HAP-1 (cell line): Measurements from ENCODE around the gene ZAP70.

Experiments used
- DNase-seq, 2 experiments: peaks; one replicate each; pipeline ENCODE4 v3.0.0-alpha.2; 2016 to 2020; ENCODE audit warnings: low spot score in 2 of 2
- H3K27me3 ChIP-seq: fragments of 250-450 bp; sonication (Bioruptor Pico); 2 replicates; pipeline ENCODE4 v1.5.1; 2020; ENCODE audit warnings: low read depth, mild to moderate bottlenecking, moderate library complexity
- H3K36me3 ChIP-seq: fragments of 250-450 bp; sonication (Bioruptor Pico); replicated peaks from 2 replicates; pipeline ENCODE4 v1.5.1; 2020; ENCODE audit warnings: mild to moderate bottlenecking
- H3K4me1 ChIP-seq: fragments of 250-450 bp; sonication (Bioruptor Pico); 2 replicates; pipeline ENCODE4 v1.5.1; 2020; ENCODE audit warnings: mild to moderate bottlenecking
- H3K4me3 ChIP-seq: fragments of 250-450 bp; sonication (Bioruptor Pico); 2 replicates; pipeline ENCODE4 v1.5.1; 2020; ENCODE audit warnings: mild to moderate bottlenecking, moderate library complexity
- H3K9me3 ChIP-seq: fragments of 250-450 bp; sonication (Bioruptor Pico); 2 replicates; pipeline ENCODE4 v1.5.1; 2020; ENCODE audit warnings: mild to moderate bottlenecking, moderate library complexity
- in situ Hi-C: fragments of 300-500 bp; cut with MboI; formaldehyde crosslinking; loops from 3 replicates; pipeline ENCODE4 v1.14.3; 2020; ENCODE audit warnings: low sequenced_read_pairs, inconsistent platforms, mixed read lengths

ZAP70 gene

DNA sequence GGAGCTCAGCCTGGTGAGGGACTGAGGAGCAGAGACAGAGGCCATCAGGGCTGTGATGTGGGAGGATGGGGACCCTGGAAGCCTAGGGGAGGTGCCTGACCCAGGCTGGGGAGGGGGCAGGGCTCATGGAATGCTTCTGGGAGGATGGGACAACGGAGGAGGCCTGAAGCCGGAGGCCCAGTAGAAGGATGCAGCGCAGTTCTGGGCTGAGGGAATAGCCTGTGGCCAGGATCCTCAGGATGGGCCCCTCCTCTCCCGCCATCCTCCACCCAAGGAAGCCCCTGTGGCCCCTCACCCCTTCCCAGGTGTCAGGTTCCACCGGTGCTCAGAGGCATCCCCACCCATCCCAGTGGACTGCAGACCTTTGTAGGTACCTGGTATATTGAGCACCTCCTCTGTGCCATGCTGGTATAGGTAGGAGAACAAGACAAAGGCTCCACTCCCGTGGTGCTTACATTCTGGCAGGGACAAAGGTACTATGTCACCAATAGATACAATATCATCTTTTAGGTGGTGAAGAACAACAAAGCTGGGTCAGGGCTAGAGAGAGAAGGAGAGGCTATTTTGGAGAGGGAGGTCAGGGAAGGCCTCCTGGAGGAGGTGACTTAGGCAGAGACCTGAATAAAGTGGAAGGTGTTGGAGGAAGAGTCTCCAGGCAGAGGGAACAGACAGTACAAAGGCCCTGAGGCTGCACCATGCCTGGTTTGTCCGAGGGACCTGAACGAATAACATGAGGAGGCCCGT, 2.7 kb downstream of the ZAP70 start:
- no peaks in the 10 kb centered on the region for H3K9me3 ChIP-seq
- H3K4me1 ChIP-seq: peaks cover 15% of the 10 kb centered on the region
- no peaks in the 10 kb centered on the region for H3K36me3 ChIP-seq
- in situ Hi-C loops: no loop called here
- no peak for DNase-seq
- H3K4me3 ChIP-seq: no peak overlapping the region
- H3K27me3 ChIP-seq: no peaks in the 10 kb centered on the region

DNA sequence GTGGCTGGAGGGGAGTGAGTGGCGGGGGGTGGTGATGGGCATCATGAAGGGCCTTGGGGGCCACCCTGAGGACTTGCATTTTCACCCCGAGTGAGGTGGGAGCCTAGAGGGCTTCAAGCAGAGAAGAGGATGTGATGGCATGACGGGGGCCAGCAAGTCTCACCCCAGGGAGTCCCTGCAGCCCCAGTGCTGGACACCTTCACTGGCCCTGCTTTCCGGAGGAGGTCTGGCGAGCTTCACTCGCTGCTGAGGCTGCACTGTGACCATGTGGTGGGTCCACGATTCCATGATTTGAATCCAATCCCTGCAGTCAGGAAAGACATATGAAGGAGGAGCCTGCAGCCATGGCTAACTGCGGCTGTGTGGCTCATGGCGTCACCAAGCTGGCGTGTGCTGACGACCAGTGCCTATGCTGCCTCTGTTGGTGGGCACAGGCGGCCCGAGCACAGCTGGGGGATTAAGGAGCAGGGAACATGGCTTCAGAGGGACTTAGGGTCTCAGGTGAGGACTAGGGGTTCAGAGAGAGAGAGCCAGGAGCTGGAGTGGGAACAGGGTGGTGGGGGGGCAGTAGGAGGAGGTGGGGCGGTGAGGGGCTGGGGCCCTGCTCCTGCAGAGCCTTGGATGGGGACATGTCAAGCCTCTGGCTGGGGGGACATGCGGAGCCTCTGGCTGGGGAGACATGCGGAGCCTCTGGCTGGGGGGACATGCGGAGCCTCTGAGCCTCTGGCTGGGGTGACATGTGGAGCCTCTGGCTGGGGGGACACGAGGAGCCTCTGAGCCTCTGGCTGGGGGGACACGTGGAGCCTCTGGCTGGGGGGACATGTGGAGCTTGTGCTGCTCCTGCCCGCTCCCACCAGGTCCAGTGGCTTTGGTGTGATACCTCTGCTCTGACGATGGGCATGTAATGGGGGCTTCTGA, 3.6 kb downstream of the ZAP70 start:
- no peaks in the 10 kb centered on the region for H3K9me3 ChIP-seq
- no peak for DNase-seq
- H3K4me1 ChIP-seq: peaks cover 16% of the 10 kb centered on the region
- H3K27me3 ChIP-seq: no peaks in the 10 kb centered on the region
- no peaks in the 10 kb centered on the region for H3K36me3 ChIP-seq
- H3K4me3 ChIP-seq: no peak overlapping the region
- in situ Hi-C loops: no loop called here

DNA sequence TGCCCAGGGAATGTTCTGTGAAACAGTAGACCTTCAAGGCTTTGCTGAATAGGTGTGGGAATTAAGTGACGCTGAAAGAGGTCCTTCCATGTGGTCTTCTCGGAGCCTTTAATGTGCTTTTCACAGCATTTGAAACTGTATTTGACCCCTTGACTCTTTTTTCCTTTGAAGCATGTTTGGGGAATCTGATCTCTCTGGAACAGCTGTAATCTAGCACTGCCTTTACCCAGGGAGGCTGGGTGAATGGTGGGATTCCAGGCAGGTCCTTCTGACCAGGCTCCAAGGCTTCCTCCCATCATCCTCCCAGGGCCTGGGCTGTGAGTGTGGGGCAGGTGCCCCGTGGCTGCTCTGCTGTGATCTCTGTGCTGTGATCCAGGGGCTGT, 4.2 kb downstream of the ZAP70 start:
- Histone ChIP-seq H3K4me3 (no peak overlapping the region), H3K36me3 (no peaks in the 10 kb centered on the region), H3K27me3 (no peaks in the 10 kb centered on the region), H3K9me3 (no peaks in the 10 kb centered on the region), H3K4me1 (peaks cover 16% of the 10 kb centered on the region)
- no peak for DNase-seq
- in situ Hi-C loops: no loop called here

DNA sequence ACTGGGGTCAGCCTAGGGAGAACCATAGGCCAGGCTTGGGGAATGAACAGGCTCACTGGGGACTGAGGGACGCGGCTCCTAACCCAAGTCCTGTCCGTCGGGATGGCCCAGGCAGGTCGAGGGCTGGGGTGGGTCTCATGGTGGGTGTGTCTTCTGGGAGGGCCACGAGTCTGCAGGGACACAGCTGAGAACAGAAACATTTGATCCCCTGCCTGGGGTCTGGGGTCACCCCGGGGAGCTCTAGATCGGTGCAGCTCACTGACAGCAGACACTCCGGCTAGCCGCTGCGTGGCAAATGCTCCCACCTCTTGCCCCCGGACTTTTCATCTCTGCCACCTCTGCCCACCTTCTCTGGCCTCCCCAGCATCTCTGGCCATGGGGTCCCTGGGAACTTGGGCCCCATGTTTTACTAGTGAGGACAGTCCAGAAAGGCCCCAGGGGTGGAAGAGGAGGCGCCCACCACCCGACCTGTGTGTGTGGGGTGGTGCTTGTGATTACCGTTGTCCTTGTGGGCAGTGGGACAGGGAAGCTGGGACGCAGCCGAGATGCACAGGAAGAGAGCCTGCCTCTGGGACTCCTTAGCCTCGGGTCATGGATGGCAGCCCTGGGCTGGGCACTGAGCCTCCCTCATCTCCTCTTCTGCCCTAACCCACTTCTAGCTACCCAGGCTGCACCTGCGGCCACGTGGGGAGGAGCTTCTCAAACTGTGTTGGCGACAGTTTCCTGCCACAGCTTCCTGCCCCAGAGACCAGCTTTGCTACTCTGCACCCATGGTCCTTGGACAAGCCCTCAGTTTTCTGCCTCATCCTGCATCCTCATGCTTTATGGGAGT, 4.9 kb downstream of the ZAP70 start:
- H3K4me3 ChIP-seq: no peak overlapping the region
- no peaks in the 10 kb centered on the region for H3K9me3 ChIP-seq
- H3K27me3 ChIP-seq: no peaks in the 10 kb centered on the region
- no peaks in the 10 kb centered on the region for H3K36me3 ChIP-seq
- H3K4me1 ChIP-seq: peaks cover 16% of the 10 kb centered on the region
- in situ Hi-C loops: no loop called here
- DNase-seq: no peak

DNA sequence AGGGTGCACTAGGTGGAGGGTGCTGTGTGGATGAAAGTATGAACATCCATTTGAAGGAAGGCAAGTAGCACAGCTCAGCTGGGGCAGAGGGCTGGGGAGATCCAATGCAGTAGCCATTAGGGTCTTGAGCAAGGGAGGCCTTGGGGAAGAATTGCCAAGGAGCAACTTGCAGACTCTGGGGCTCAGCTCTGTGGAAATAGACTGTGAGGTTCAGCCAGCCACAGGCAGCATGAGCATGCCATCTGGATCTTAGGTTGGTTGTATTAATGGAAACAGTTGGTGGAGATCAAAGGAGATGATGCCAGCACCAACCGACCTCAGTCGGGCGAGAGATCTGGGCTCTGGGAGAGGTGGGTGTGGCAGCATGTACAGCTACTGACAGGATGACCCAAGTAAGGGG, 5.6 kb downstream of the ZAP70 start:
- Histone ChIP-seq H3K4me3 (no peak overlapping the region), H3K36me3 (no peaks in the 10 kb centered on the region), H3K27me3 (no peaks in the 10 kb centered on the region), H3K9me3 (no peaks in the 10 kb centered on the region), H3K4me1 (peaks cover 16% of the 10 kb centered on the region)
- no peak for DNase-seq
- in situ Hi-C loops: no loop called here

DNA sequence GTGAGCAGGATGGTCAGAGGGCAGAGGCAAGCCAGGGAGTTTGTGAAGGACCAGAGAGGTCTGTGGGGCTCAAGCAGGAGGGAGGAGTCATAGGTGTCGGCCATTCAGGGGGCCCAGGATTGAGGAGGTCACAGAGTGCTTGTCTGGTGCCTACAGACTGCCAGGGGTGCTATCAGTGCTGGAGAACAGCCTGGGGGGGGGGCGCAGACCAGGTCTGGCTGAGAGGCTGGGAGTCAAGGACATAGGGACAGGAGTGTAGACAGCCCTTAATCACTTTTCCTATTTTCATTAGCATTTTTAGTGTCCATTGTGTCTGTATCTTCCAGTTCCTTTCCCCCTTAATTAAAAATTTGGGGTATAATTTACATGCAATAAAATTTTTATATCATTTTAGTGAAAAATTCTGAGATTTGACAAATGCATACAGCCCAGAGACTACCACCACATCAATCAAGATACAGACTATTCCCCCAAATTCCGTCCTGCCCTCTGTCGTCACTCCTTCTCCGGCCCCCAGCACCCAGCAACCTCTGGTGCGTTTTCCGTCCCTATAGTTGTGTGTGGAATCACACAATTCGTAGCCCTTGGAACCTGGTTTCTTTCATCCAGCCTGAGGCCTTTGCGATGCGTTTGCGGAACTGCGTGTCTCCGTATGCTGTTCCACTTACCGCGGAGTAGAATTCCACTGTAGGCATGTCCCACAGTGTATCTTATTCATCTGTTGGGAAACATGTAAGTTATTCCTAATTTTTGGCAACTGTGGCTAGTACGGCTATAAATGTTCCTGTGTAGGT, 6.2 kb downstream of the ZAP70 start:
- Histone ChIP-seq H3K36me3 (no peaks in the 10 kb centered on the region), H3K27me3 (no peaks in the 10 kb centered on the region), H3K9me3 (no peaks in the 10 kb centered on the region), H3K4me1 (peaks cover 16% of the 10 kb centered on the region), H3K4me3 (no peak overlapping the region)
- in situ Hi-C loops: no loop called here
- no peak for DNase-seq

DNA sequence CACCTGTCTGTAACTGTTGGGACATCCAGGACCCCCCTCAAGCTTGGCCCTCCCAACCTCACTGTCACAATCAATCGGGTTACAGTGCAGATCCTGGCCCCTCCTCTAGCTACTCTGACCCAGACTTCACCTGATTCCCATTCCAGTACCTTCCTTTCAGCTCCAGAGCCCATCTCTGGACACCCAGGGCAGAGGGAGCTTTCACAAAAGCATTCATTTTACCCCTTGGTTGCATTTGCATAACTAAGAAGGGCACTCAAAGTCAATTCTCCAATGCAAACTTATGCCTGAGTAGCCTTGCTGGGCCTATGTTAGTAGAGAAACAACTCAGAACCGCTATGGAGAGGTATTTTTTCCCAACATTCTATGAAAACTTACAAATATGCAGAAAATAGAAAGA, 7.4 kb downstream of the ZAP70 start:
- peaks cover 16% of the 10 kb centered on the region for H3K4me1 ChIP-seq
- H3K36me3 ChIP-seq: no peaks in the 10 kb centered on the region
- in situ Hi-C loops: no loop called here
- no peaks in the 10 kb centered on the region for H3K9me3 ChIP-seq
- H3K27me3 ChIP-seq: no peaks in the 10 kb centered on the region
- no peak overlapping the region for H3K4me3 ChIP-seq
- DNase-seq: peak; percentile 40 to 73

DNA sequence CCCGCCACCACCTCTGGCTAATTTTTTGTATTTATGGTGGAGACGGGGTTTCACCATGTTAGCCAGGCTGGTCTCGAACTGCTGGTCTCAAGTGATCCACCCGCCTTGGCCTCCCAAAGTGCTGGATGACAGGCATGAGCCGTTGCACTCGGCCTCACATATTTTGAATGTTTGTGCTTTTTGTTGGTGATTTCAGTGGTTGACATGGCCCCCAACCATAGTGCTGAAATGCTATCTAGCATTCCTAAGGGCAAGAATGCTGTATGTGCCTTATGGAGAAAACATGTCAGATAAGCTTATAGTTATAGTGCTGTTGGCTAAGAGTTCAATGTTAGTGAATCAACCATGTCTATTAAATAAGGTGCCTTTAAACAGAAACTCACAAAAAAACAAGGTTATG, 8.9 kb downstream of the ZAP70 start:
- Histone ChIP-seq H3K27me3 (no peaks in the 10 kb centered on the region), H3K4me1 (peaks cover 16% of the 10 kb centered on the region), H3K4me3 (no peak overlapping the region), H3K9me3 (no peaks in the 10 kb centered on the region), H3K36me3 (no peaks in the 10 kb centered on the region)
- in situ Hi-C loops: no loop called here
- no peak for DNase-seq

DNA sequence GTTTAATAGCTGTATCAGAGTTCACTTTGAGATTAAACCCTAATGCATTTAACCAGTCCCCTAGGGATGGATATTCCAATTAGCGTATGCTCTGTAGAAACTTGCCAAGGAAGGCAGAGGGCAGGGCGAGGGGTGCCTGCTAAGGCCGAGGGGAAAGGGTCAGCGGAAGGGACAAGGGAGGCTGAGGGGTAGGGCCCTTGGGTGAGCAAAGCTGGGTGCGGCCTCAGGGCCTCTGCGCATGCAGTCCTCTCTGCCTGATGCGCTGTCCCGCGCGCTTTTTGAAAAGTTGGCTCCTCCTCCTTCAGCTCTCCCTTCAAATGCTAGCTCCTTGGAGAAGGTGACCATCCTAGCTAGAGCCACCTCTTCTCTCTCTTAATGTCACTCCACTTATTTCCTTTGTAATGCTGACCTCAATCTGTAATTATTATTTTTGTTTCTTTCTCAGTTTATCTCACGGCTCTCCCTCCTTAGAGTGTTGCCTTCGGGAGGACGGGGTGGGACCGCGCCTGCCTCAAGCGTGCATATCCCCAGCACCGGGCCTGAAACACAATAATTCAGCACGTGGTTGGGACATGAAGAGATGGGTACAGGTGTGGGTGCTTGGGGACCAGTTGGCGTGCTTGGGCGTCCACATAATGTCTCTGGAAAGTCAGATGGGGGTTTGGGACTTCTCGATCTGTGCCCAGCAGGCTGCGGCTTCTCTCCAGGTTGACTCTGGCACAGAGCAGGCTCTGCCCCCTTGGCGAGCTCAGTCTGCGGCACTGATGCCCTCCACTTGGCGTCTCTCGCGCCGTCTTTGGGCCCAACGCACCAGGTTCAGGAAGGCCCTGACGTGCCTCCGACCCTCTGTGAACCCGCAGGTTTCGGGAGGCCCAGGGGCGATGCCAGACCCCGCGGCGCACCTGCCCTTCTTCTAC, 10.0 kb downstream of the ZAP70 start:
- in situ Hi-C loops: no loop called here
- Histone ChIP-seq H3K4me1 (peaks cover 16% of the 10 kb centered on the region), H3K9me3 (no peaks in the 10 kb centered on the region), H3K36me3 (no peaks in the 10 kb centered on the region), H3K4me3 (no peak overlapping the region), H3K27me3 (no peaks in the 10 kb centered on the region)
- no peak for DNase-seq

DNA sequence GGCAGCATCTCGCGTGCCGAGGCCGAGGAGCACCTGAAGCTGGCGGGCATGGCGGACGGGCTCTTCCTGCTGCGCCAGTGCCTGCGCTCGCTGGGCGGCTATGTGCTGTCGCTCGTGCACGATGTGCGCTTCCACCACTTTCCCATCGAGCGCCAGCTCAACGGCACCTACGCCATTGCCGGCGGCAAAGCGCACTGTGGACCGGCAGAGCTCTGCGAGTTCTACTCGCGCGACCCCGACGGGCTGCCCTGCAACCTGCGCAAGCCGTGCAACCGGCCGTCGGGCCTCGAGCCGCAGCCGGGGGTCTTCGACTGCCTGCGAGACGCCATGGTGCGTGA, 10.7 kb downstream of the ZAP70 start:
- in situ Hi-C loops: no loop called here
- H3K4me1 ChIP-seq: peaks cover 16% of the 10 kb centered on the region
- H3K36me3 ChIP-seq: no peaks in the 10 kb centered on the region
- H3K4me3 ChIP-seq: no peak overlapping the region
- no peaks in the 10 kb centered on the region for H3K27me3 ChIP-seq
- DNase-seq: no peak
- H3K9me3 ChIP-seq: no peaks in the 10 kb centered on the region

DNA sequence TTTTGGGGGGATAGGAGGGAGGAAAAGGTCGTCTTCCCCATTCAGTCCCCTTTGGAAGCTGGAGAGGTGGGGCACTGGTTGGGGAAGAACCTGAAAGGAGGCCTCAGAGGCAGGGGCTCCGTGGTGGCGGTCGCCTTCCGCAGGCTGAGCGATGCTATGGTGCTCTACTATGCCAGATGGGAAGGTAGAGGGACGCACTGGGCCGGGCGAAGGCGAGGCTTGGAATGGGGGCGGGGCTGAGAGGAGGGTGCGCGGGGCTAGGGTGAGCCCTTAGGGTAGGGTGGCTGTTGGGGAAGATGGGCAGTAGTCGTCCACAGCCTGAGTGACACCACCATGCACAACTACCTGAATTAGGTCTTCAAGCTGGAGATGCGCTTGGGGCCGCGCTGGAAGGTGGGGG, 11.1 kb downstream of the ZAP70 start:
- Histone ChIP-seq H3K4me1 (peaks cover 16% of the 10 kb centered on the region), H3K4me3 (no peak overlapping the region), H3K27me3 (no peaks in the 10 kb centered on the region), H3K9me3 (no peaks in the 10 kb centered on the region), H3K36me3 (no peaks in the 10 kb centered on the region)
- in situ Hi-C loops: no loop called here
- DNase-seq: no peak

DNA sequence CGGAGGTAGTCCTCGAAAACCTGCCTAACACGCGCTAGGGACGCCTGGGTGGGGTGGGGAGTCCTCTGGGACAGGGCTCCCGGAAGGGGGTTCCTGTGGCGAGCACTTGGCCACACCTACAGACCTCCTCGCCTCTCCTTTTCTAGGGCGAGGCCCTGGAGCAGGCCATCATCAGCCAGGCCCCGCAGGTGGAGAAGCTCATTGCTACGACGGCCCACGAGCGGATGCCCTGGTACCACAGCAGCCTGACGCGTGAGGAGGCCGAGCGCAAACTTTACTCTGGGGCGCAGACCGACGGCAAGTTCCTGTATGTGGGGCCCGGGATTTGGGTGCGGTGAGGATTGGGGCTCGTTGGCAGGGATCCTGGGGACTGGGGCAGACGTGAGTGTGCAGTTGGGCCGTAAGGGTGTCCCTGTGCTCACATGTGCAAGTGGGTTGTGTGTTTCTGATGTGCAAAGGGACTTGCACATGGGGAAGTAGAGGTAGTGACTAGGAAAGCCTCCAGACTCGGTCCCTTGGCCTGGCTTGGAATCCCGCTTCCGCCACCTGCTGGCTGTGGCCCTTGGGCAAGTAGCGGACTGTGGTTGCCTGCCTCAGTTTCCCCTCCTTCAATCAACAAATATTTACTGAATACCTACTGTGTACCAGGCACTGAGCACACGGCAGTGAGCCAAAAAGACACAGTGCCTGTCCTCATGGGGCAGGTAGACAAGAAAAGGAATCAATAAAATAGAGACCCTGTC, 11.7 kb downstream of the ZAP70 start:
- no peaks in the 10 kb centered on the region for H3K27me3 ChIP-seq
- in situ Hi-C loops: no loop called here
- H3K4me1 ChIP-seq: peaks cover 11% of the 10 kb centered on the region
- no peaks in the 10 kb centered on the region for H3K9me3 ChIP-seq
- H3K4me3 ChIP-seq: no peak overlapping the region
- H3K36me3 ChIP-seq: no peaks in the 10 kb centered on the region
- no peak for DNase-seq
